Upper lobe of left lung (tissue), 4 donors: Measurements from ENCODE around the gene VAV2.

Experiments
- EP300 ChIP-seq, 4 donors: sonication (generic); formaldehyde crosslinking; IDR thresholded peaks; one replicate each; pipeline ENCODE4 v1.5.1; 2017; ENCODE audit warnings: antibody characterized with exemption in 4 of 4, control low read depth in 2 of 4
- POLR2AphosphoS5 ChIP-seq, 2 donors: sonication (generic); formaldehyde crosslinking; IDR thresholded peaks; one replicate each; pipeline ENCODE4 v1.5.1; 2017; ENCODE audit warnings: antibody characterized with exemption in 2 of 2
- TF ChIP-seq, protein P1 (sequence below), 6 experiments: fragments of 450-650 bp in 4 of 6; fragments of 200-600 bp in 2 of 6; sonication (generic) in 2 of 6; IDR thresholded peaks; one replicate each; pipeline ENCODE4 v1.5.1; 2016 to 2019; ENCODE audit warnings: antibody characterized with exemption in 6 of 6

DNA sequence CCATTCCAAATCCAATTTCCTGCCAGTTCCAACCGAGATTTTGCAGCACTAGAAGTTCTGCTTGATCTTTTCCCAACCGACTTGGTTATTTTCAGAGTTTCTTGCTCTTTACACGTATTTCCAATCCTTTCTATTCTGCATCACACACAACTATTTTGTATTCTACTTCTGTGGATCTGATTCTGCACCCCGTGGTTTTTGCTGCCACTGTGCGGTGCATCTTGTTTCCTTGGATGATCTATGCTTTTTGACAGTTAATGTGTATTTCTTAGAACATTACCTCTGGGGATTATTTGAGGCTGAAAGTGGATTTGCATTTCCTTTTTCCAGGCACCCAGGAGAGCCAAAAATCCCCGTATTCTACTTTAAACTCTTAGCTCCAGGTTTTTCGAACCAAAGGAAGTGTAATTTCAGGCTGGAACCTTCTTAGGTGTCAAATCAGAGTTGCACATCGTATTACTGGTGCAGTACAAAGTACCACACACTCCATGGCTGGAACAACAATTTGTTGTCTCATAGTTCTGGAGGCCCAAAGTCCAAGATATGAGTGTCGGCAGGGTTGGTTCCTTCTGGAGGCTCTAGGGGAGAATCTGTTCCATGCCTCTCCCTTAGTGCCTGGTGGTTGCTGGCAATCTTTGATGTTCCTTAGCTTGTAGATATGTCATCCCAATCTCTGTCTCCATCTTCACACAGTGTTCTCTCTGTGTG is 239.2 kb downstream of the VAV2 start:
- TF ChIP-seq, protein P1, sequence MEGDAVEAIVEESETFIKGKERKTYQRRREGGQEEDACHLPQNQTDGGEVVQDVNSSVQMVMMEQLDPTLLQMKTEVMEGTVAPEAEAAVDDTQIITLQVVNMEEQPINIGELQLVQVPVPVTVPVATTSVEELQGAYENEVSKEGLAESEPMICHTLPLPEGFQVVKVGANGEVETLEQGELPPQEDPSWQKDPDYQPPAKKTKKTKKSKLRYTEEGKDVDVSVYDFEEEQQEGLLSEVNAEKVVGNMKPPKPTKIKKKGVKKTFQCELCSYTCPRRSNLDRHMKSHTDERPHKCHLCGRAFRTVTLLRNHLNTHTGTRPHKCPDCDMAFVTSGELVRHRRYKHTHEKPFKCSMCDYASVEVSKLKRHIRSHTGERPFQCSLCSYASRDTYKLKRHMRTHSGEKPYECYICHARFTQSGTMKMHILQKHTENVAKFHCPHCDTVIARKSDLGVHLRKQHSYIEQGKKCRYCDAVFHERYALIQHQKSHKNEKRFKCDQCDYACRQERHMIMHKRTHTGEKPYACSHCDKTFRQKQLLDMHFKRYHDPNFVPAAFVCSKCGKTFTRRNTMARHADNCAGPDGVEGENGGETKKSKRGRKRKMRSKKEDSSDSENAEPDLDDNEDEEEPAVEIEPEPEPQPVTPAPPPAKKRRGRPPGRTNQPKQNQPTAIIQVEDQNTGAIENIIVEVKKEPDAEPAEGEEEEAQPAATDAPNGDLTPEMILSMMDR (IDR thresholded peaks at IDR 0.05), result no peak
- TF ChIP-seq POLR2AphosphoS5 (IDR thresholded peaks at IDR 0.05) (no peak), EP300 (IDR thresholded peaks at IDR 0.05) (no peak)
